ENCODE results near the gene VILL.
"Not testable (repeated sequence)": the region's sequence is repeated elsewhere in the genome, so short reads cannot be mapped to it uniquely, and the experiment has no call there.

The VILL gene

GRCh38 chr3:37982331-37982730 is 8.3 kb upstream of the VILL start:
- H3K27ac ChIP-seq, result no peak overlapping the region
- no peak for DNase-seq (ENCODE audit: low read depth, low spot score)

GRCh38 chr3:37984051-37984450 is 6.5 kb upstream of the VILL start:
- no peak overlapping the region for H3K27ac ChIP-seq
- no peak for DNase-seq (ENCODE audit: low read depth, low spot score)

GRCh38 chr3:37984596-37984995 is 6.0 kb upstream of the VILL start:
- no peak for DNase-seq (ENCODE audit: low read depth, low spot score)
- H3K27ac ChIP-seq, result no peak overlapping the region

GRCh38 chr3:37985637-37986320 is 4.8 kb upstream of the VILL start:
- peak overlapping the region; percentile 16 for H3K27ac ChIP-seq
- DNase-seq (ENCODE audit: low read depth, low spot score), result no peak

GRCh38 chr3:37986479-37987314 is 3.9 kb upstream of the VILL start:
- no peak for DNase-seq (ENCODE audit: low read depth, low spot score)
- no peak overlapping the region for H3K27ac ChIP-seq

- no peak overlapping the region for H3K27ac ChIP-seq
- no peak for DNase-seq (ENCODE audit: low read depth, low spot score)
Observed at GRCh38 chr3:37987315-37987697, 3.3 kb upstream of the VILL start.

GRCh38 chr3:37987751-37988179 is 2.8 kb upstream of the VILL start:
- H3K27ac ChIP-seq, result no peak overlapping the region
- DNase-seq (ENCODE audit: low read depth, low spot score), result no peak

GRCh38 chr3:37988376-37988775 is 2.2 kb upstream of the VILL start:
- not testable (repeated sequence) for DNase-seq (ENCODE audit: low read depth, low spot score); H3K27ac ChIP-seq

- H3K27ac ChIP-seq, result no peak overlapping the region
- DNase-seq (ENCODE audit: low read depth, low spot score), result no peak
Observed at GRCh38 chr3:37988931-37989525, 1.6 kb upstream of the VILL start.

- no peak overlapping the region for H3K27ac ChIP-seq
- DNase-seq (ENCODE audit: low read depth, low spot score), result no peak
Observed at GRCh38 chr3:37989821-37990480, 635 bp upstream of the VILL start.

GRCh38 chr3:37991109-37991508 is 523 bp downstream of the VILL start:
- peak overlapping the region; percentile 69 for H3K27ac ChIP-seq
- DNase-seq (ENCODE audit: low read depth, low spot score), result no peak

GRCh38 chr3:37991823-37992222 is 1.2 kb downstream of the VILL start:
- no peak for DNase-seq (ENCODE audit: low read depth, low spot score)
- peak overlapping the region; percentile 69 for H3K27ac ChIP-seq

- H3K27ac ChIP-seq, result peak overlapping the region; percentile 69
- DNase-seq (ENCODE audit: low read depth, low spot score), result no peak
Observed at GRCh38 chr3:37992271-37993066, 1.9 kb downstream of the VILL start.

GRCh38 chr3:37993067-37993455 is 2.5 kb downstream of the VILL start:
- DNase-seq (ENCODE audit: low read depth, low spot score), result no peak
- H3K27ac ChIP-seq, result peak overlapping the region; percentile 69

GRCh38 chr3:37993460-37993819 is 2.9 kb downstream of the VILL start:
- H3K27ac ChIP-seq, result peak overlapping the region; percentile 69
- no peak for DNase-seq (ENCODE audit: low read depth, low spot score)

GRCh38 chr3:37993820-37994638 is 3.4 kb downstream of the VILL start:
- H3K27ac ChIP-seq, result peak overlapping the region; percentile 69
- DNase-seq (ENCODE audit: low read depth, low spot score), result no peak

GRCh38 chr3:37994639-37994972 is 4.0 kb downstream of the VILL start:
- peak overlapping the region; percentile 69 for H3K27ac ChIP-seq
- DNase-seq (ENCODE audit: low read depth, low spot score), result no peak

- H3K27ac ChIP-seq, result no peak overlapping the region
- DNase-seq (ENCODE audit: low read depth, low spot score), result no peak
Observed at GRCh38 chr3:37995652-37996641, 5.4 kb downstream of the VILL start.
